Measurements from ENCODE around the gene CDH4.

DNA sequence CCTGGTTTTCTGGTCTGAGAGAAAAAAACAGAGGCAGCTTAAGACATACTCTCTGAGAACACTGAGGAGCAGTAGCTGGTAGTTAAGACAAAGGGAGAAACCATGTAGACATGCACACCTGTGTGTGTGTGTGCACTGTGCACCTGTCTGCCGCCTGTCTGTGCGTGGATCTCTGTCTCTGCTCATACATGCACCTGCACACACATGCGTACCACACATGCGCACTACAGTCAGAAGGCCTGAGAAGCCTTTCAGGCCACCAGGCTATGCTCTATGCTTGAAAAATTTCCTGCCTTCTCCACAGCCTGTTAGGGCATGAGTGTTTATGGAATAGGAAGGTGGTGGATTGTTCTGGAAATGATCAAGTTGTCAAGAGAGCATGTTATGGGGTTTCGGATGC is 103.5 kb downstream of the CDH4 start:
- TF ChIP-seq POLR2A (IDR thresholded peaks at IDR 0.05; ENCODE audit: low read length), result no peak
- TF ChIP-seq GATA1 (IDR thresholded peaks at IDR 0.05; ENCODE audit: low read depth, low read length), result no peak
